ENCODE data around the gene POLR2I.
"Not testable (repeated sequence)": the region's sequence is repeated elsewhere in the genome, so short reads cannot be mapped to it uniquely, and the experiment has no call there.

The POLR2I gene

GRCh38 chr19:36101550-36102327 is 12.9 kb downstream of the POLR2I start:
- H3K4me3 ChIP-seq (ENCODE audit: low read depth, low read length), result no peak overlapping the region

GRCh38 chr19:36100476-36100875 is 14.2 kb downstream of the POLR2I start:
- H3K4me3 ChIP-seq (ENCODE audit: low read depth, low read length), result no peak overlapping the region

- no peak overlapping the region for H3K4me3 ChIP-seq (ENCODE audit: low read depth, low read length)
Measured at GRCh38 chr19:36099166-36099785, 15.4 kb downstream of the POLR2I start.

GRCh38 chr19:36097036-36097435 is 17.6 kb downstream of the POLR2I start:
- no peak overlapping the region for H3K4me3 ChIP-seq (ENCODE audit: low read depth, low read length)

- no peak overlapping the region for H3K4me3 ChIP-seq (ENCODE audit: low read depth, low read length)
Measured at GRCh38 chr19:36093687-36094086, 21.0 kb downstream of the POLR2I start.

GRCh38 chr19:36093146-36093662 is 21.5 kb downstream of the POLR2I start:
- H3K4me3 ChIP-seq (ENCODE audit: low read depth, low read length), result no peak overlapping the region

- no peak overlapping the region for H3K4me3 ChIP-seq (ENCODE audit: low read depth, low read length)
Measured at GRCh38 chr19:36092566-36092965, 22.1 kb downstream of the POLR2I start.

- no peak overlapping the region for H3K4me3 ChIP-seq (ENCODE audit: low read depth, low read length)
Measured at GRCh38 chr19:36090910-36091695, 23.6 kb downstream of the POLR2I start.

GRCh38 chr19:36089847-36090246 is 24.8 kb downstream of the POLR2I start:
- no peak overlapping the region for H3K4me3 ChIP-seq (ENCODE audit: low read depth, low read length)

GRCh38 chr19:36086326-36086725 is 28.3 kb downstream of the POLR2I start:
- H3K4me3 ChIP-seq (ENCODE audit: low read depth, low read length), result no peak overlapping the region

- no peak overlapping the region for H3K4me3 ChIP-seq (ENCODE audit: low read depth, low read length)
Measured at GRCh38 chr19:36084231-36085009, 30.3 kb downstream of the POLR2I start.

- H3K4me3 ChIP-seq (ENCODE audit: low read depth, low read length), result no peak overlapping the region
Measured at GRCh38 chr19:36082916-36083315, 31.8 kb downstream of the POLR2I start.

GRCh38 chr19:36081894-36082293 is 32.8 kb downstream of the POLR2I start:
- no peak overlapping the region for H3K4me3 ChIP-seq (ENCODE audit: low read depth, low read length)

GRCh38 chr19:36081385-36081784 is 33.3 kb downstream of the POLR2I start:
- no peak overlapping the region for H3K4me3 ChIP-seq (ENCODE audit: low read depth, low read length)

- H3K4me3 ChIP-seq (ENCODE audit: low read depth, low read length), result no peak overlapping the region
Measured at GRCh38 chr19:36079389-36079945, 35.2 kb downstream of the POLR2I start.

- no peak overlapping the region for H3K4me3 ChIP-seq (ENCODE audit: low read depth, low read length)
Measured at GRCh38 chr19:36073121-36073876, 41.4 kb downstream of the POLR2I start.

GRCh38 chr19:36072081-36072480 is 42.6 kb downstream of the POLR2I start:
- no peak overlapping the region for H3K4me3 ChIP-seq (ENCODE audit: low read depth, low read length)

GRCh38 chr19:36068810-36069499 is 45.7 kb downstream of the POLR2I start:
- H3K4me3 ChIP-seq (ENCODE audit: low read depth, low read length), result not testable (repeated sequence)

GRCh38 chr19:36067681-36068080 is 47.0 kb downstream of the POLR2I start:
- no peak overlapping the region for H3K4me3 ChIP-seq (ENCODE audit: low read depth, low read length)
